ENCODE measurements around the gene NOP14. TPM values are rescaled to one million over a fixed set of nuclear protein-coding genes. Genes with fewer than 3 reads are reported as not detected.

The NOP14 gene
- total RNA-seq, 1 experiment from 2014 or later: 50.1 TPM

- no peak overlapping the region for H2BK5ac ChIP-seq (ENCODE audit: insufficient read length, low read length)
- H3K4me2 ChIP-seq (ENCODE audit: insufficient read depth, insufficient read length, low read length): no peak overlapping the region
- H2BK12ac ChIP-seq (ENCODE audit: insufficient read length, low read depth, low read length): no peak overlapping the region
- no peak overlapping the region for H3K23ac ChIP-seq (ENCODE audit: insufficient read length, low read depth, low read length)
- no peak overlapping the region for H3K9ac ChIP-seq (ENCODE audit: extremely low read depth, insufficient read length, low read length)
- no peaks in the 10 kb centered on the region for H3K4me1 ChIP-seq (ENCODE audit: insufficient read depth, low read length)
- no peak overlapping the region for H2AFZ ChIP-seq (ENCODE audit: low read length)
- no peak overlapping the region for H2BK120ac ChIP-seq (ENCODE audit: low read depth, low read length, poor library complexity, severe bottlenecking)
- DNase-seq: no peak
- H4K91ac ChIP-seq (ENCODE audit: insufficient read length, low read depth, low read length): no peak overlapping the region
- peaks cover 48 to 95% (median 79%) of the 10 kb centered on the region in 3 experiments for H3K36me3 Mint-ChIP-seq (ENCODE audit: insufficient read depth in 1 of 3, low read depth in 3 of 3)
- H3K4me1 Mint-ChIP-seq: no peaks in the 10 kb centered on the region
- H3K56ac ChIP-seq (ENCODE audit: insufficient read length, low read depth, low read length): no peak overlapping the region
- no peaks in the 10 kb centered on the region for H3K9me3 ChIP-seq (ENCODE audit: control insufficient read depth, low read depth, low read length)
- no peak overlapping the region for H2BK20ac ChIP-seq (ENCODE audit: low read depth, low read length, poor library complexity, severe bottlenecking)
- H3K27ac ChIP-seq (ENCODE audit: insufficient read length, low read depth, low read length): no peak overlapping the region
- H4K20me1 ChIP-seq (ENCODE audit: control insufficient read depth, insufficient read depth, insufficient read length): no peaks in the 10 kb centered on the region
- no peak overlapping the region for H3K18ac ChIP-seq (ENCODE audit: insufficient read length, low read depth, low read length)
- no peak overlapping the region for H2BK15ac ChIP-seq (ENCODE audit: low read depth, low read length)
- no peak overlapping the region for H4K8ac ChIP-seq (replicated peaks; ENCODE audit: insufficient read length, low read depth, low read length)
- no peak overlapping the region for H3K14ac ChIP-seq (ENCODE audit: insufficient read depth, low read length)
- H3K79me1 ChIP-seq (ENCODE audit: insufficient read depth, low read depth, low read length, poor library complexity, severe bottlenecking): no peaks in the 10 kb centered on the region
- H4K5ac ChIP-seq (ENCODE audit: insufficient read length, low read depth, low read length): no peak overlapping the region
- no CpG with 5 or more reads among the region's 6 CpGs for WGBS (ENCODE audit: extremely low coverage, insufficient read length, low lambda C conversion rate)
- H2AK5ac ChIP-seq (ENCODE audit: insufficient read length, low read length): no peak overlapping the region
- no peaks in the 10 kb centered on the region for H3K23me2 ChIP-seq (ENCODE audit: insufficient read length, low read depth, low read length, poor library complexity, severe bottlenecking)
- no peaks in the 10 kb centered on the region for H3K79me2 ChIP-seq (ENCODE audit: insufficient read depth, low read length)
- H3K9me3 Mint-ChIP-seq: peaks cover 12 to 15% of the 10 kb centered on the region in 2 experiments; a peak in 4 of 5 replicates
- H3K27ac Mint-ChIP-seq: peak overlapping the region in 1 of 3 experiments; percentile 53; a peak in 1 of 7 replicates
- H3K4ac ChIP-seq (ENCODE audit: low read depth, low read length): no peak overlapping the region
- H3K27me3 ChIP-seq (ENCODE audit: insufficient read depth, low read length): no peaks in the 10 kb centered on the region
- no peak for TF ChIP-seq CTCF (conservative IDR thresholded peaks at IDR 0.05)
- no peak overlapping the region for H3K4me3 Mint-ChIP-seq
- no peak overlapping the region for H3T11ph ChIP-seq (ENCODE audit: low read length)
- H3K27me3 Mint-ChIP-seq (ENCODE audit: low read depth): no peaks in the 10 kb centered on the region
Measured at GRCh38 chr4:2913168-2913567, 50.0 kb downstream of the NOP14 start.

Data from H9 (cell line).